SU-DHL-6 (cell line): ENCODE data around the gene IFFO2.

ENCODE experiments used
- H2AFZ ChIP-seq: fragments of 200-600 bp; sonication (generic); 2 replicates; pipeline ENCODE4 v1.6.1; 2014; ENCODE audit warnings: low read depth, mild to moderate bottlenecking, moderate library complexity, mixed read lengths, antibody characterized with exemption, low read length; ENCODE audit not compliant: severe bottlenecking
- H3F3A ChIP-seq: fragments of 200-600 bp; shearing (Covaris generic); 2 replicates; pipeline ENCODE4 v1.6.0; 2016; ENCODE audit warnings: antibody characterized with exemption, mild to moderate bottlenecking; ENCODE audit not compliant: insufficient read depth
- H3K27ac ChIP-seq: fragments of 200-600 bp; sonication (generic); 2 replicates; pipeline ENCODE4 v1.5.1; 2016; ENCODE audit warnings: low read depth, mild to moderate bottlenecking, low read length, moderate library complexity, mixed read lengths
- H3K27me3 ChIP-seq: fragments of 200-600 bp; sonication (generic), shearing (Covaris generic); 2 replicates; pipeline ENCODE4 v1.6.0; 2014; ENCODE audit warnings: mild to moderate bottlenecking, low read length
- H3K36me3 ChIP-seq: fragments of 200-600 bp; sonication (generic); 2 replicates; pipeline ENCODE4 v1.6.1; 2014; ENCODE audit warnings: mild to moderate bottlenecking, low read length, mixed read lengths
- H3K4me2 ChIP-seq: fragments of 300-600, 200-600 bp; shearing (Covaris generic), sonication (generic); 2 replicates; pipeline ENCODE4 v1.6.0; 2014; ENCODE audit warnings: low read length, low read depth, mild to moderate bottlenecking; ENCODE audit not compliant: poor library complexity, severe bottlenecking
- H3K4me3 ChIP-seq: fragments of 200-600 bp; sonication (generic); 2 replicates; pipeline ENCODE4 v1.5.1; 2014; ENCODE audit warnings: antibody characterized with exemption, low read length, mild to moderate bottlenecking, mixed read lengths; ENCODE audit not compliant: insufficient read depth, poor library complexity, severe bottlenecking
- H3K79me2 ChIP-seq: fragments of 200-600 bp; sonication (generic); 2 replicates; pipeline ENCODE4 v1.6.1; 2014; ENCODE audit warnings: mild to moderate bottlenecking, low read length, moderate library complexity; ENCODE audit not compliant: insufficient read depth
- H3K9ac ChIP-seq: fragments of 200-600 bp; sonication (generic); 2 replicates; pipeline ENCODE4 v1.7.0; 2014; ENCODE audit warnings: mild to moderate bottlenecking, low read length
- H3K9me2 ChIP-seq: fragments of 200-600 bp; sonication (generic); replicated peaks from 2 replicates; pipeline ENCODE4 v1.6.1; 2014; ENCODE audit warnings: low read length; ENCODE audit not compliant: insufficient read depth
- H3K9me3 ChIP-seq: fragments of 200-600 bp; sonication (generic); 2 replicates; pipeline ENCODE4 v1.6.1; 2014; ENCODE audit warnings: low read length, mixed read lengths; ENCODE audit not compliant: insufficient read depth
- H4K20me1 ChIP-seq: fragments of 200-600 bp; sonication (generic); 2 replicates; pipeline ENCODE4 v1.6.1; 2014; ENCODE audit warnings: low read depth, mild to moderate bottlenecking, antibody characterized with exemption, low read length, moderate library complexity, mixed read lengths
- CTCF ChIP-seq: fragments of 200-600 bp; sonication (generic); IDR thresholded peaks from one replicate; pipeline ENCODE4 v1.5.1; 2017; ENCODE audit warnings: antibody characterized with exemption, mild to moderate bottlenecking, low read length, moderate library complexity; ENCODE audit not compliant: insufficient read depth, poor library complexity, severe bottlenecking
- EZH2phosphoT487 ChIP-seq: fragments of 200-600 bp; sonication (generic), shearing (Covaris generic); conservative IDR thresholded peaks from 2 replicates; pipeline ENCODE4 v1.6.1; 2018; ENCODE audit warnings: mild to moderate bottlenecking, antibody characterized with exemption, low read length, moderate library complexity, mixed read lengths

Gene IFFO2

DNA sequence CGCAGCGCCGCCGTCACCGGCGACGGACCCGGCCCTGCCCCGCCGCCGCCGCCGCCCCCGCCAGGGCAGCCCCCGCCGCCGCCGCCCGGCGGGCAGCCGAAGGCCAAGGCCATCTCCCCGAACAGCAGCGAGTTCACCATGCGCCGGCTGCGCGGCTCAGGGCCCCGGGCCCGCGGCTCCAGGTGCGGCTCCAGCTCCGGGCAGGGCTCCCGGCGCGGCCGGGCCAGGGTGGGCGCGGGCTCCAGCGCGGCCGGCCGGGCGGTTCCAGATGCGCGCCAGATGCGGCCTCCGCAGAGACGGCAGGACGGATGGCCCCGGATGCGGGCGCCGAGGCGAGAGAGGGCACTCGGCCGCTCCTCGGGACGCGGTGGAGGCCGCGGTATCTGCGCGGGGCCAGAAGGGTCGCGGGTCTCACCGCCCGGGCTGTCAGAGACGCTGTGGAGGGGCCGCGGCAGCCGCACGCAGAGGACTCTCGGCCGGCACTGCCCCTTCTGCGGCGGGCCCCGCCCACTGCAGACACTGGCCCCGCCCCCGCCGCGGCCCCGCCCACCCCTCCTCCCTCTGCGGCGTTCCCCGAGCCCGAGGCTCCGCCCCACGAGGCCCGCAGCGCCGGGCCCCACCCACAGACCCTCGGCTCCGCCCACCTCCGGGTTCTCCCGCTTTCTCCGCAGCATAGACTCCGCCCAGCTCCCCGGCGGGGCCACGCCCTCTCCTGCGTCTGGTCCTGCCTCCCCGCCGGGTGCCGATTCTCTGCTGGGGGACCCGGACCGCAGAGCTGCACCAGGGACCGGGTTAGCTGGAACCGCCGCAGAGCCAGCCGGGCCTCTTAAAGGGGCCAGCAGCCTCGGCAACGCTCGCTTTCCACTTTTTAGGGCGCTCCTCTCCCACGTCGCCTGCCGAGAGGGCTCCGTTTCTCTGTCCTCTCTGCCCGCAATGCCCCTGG lies at the start of gene IFFO2:
TSS of gene IFFO2 (minus strand) at position 484 of the 943 bp plus-strand sequence. CDS start at position 140, 344 bp downstream.
- Histone ChIP-seq H3K27me3 (no peaks in the 10 kb centered on the region), H3K9me2 (no peaks in the 10 kb centered on the region), H3F3A (no peaks in the 10 kb centered on the region), H3K36me3 (no peaks in the 10 kb centered on the region), H3K9me3 (no peaks in the 10 kb centered on the region), H2AFZ (no peak within 1 kb of the TSS), H3K4me2 (peak within 1 kb of the TSS; percentile 39), H3K4me3 (no peak within 1 kb of the TSS), H3K79me2 (no peaks in the 10 kb centered on the region), H4K20me1 (no peaks in the 10 kb centered on the region), H3K9ac (no peak within 1 kb of the TSS), H3K27ac (no peak within 1 kb of the TSS)
- no peak for TF ChIP-seq EZH2phosphoT487
- no peak for TF ChIP-seq CTCF

DNA sequence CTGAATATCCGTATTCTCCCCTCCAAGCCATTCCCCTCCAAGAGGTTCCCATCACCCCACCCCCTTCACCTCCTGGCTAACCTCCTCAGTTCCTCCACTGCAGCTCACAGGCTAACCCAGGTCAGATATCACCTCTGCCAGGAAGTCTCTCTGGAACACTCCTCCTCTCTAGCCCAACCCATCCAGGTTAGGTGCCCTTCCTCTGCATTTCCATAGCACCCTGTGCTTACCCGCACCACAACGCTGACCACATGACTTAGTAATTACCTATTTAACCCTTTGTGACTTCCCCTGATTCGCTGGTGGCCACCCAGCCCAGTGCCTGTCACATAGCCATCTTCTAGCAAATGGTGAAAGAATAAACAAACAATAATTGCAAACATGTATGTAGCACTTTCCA lies 49.5 kb upstream of the IFFO2 start:
- H3K4me2 ChIP-seq: no peak overlapping the region
- no peak overlapping the region for H3K4me3 ChIP-seq
- H3K27ac ChIP-seq: no peak overlapping the region
- no peaks in the 10 kb centered on the region for H4K20me1 ChIP-seq
- no peaks in the 10 kb centered on the region for H3K79me2 ChIP-seq
- no peaks in the 10 kb centered on the region for H3K9me3 ChIP-seq
- no peaks in the 10 kb centered on the region for H3K36me3 ChIP-seq
- TF ChIP-seq CTCF (no peak), EZH2phosphoT487 (no peak)
- no peaks in the 10 kb centered on the region for H3K27me3 ChIP-seq
- H3K9me2 ChIP-seq: no peaks in the 10 kb centered on the region
- no peak overlapping the region for H3K9ac ChIP-seq
- no peak overlapping the region for H2AFZ ChIP-seq
- H3F3A ChIP-seq: no peaks in the 10 kb centered on the region

GRCh38 chr1:19003371-19004290 lies 47.2 kb upstream of the IFFO2 start:
- Histone ChIP-seq H3K4me2 (no peak overlapping the region), H2AFZ (no peak overlapping the region), H3K79me2 (no peaks in the 10 kb centered on the region), H3K4me3 (no peak overlapping the region), H3K9ac (no peak overlapping the region), H3K27ac (no peak overlapping the region), H3K9me3 (no peaks in the 10 kb centered on the region), H3K27me3 (no peaks in the 10 kb centered on the region), H4K20me1 (no peaks in the 10 kb centered on the region), H3K9me2 (no peaks in the 10 kb centered on the region), H3F3A (no peaks in the 10 kb centered on the region), H3K36me3 (no peaks in the 10 kb centered on the region)
- TF ChIP-seq CTCF: no peak
- no peak for TF ChIP-seq EZH2phosphoT487
